ENCODE results near the gene RDH14.

RDH14 gene, protein sequence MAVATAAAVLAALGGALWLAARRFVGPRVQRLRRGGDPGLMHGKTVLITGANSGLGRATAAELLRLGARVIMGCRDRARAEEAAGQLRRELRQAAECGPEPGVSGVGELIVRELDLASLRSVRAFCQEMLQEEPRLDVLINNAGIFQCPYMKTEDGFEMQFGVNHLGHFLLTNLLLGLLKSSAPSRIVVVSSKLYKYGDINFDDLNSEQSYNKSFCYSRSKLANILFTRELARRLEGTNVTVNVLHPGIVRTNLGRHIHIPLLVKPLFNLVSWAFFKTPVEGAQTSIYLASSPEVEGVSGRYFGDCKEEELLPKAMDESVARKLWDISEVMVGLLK

DNA sequence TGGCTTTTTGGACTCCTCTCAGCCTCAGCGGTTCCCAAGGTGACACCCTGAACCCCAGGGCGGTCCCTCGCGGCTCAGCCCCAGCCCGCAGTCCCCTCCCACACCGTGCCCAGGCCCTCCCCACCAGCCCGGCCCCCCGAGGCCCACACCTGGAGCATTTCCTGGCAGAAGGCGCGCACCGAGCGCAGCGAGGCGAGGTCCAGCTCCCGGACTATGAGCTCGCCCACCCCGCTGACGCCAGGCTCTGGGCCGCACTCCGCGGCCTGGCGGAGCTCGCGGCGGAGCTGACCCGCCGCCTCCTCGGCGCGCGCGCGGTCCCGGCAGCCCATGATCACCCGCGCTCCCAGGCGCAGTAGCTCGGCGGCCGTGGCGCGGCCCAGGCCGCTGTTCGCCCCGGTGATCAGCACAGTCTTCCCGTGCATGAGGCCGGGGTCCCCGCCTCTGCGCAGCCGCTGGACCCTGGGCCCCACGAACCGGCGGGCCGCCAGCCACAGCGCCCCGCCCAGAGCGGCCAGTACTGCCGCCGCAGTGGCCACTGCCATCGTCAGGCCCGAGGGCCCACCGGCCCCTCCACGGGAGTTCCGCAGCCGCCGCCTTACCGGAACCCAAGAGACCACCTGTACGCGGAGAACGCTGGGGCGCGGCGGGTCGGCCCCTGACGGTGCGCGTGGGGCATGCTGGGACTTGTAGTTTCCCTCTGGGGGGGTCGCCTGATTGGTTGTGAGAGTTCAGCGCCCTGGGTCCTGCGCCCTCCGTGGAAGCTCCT, at the start of gene RDH14:
Gene RDH14 (minus strand): TSS at position 623 of the 766 bp plus-strand sequence. CDS start 81 bp downstream, at position 542.
- DNase-seq (ENCODE audit: low read depth), result peak; percentile 92

DNA sequence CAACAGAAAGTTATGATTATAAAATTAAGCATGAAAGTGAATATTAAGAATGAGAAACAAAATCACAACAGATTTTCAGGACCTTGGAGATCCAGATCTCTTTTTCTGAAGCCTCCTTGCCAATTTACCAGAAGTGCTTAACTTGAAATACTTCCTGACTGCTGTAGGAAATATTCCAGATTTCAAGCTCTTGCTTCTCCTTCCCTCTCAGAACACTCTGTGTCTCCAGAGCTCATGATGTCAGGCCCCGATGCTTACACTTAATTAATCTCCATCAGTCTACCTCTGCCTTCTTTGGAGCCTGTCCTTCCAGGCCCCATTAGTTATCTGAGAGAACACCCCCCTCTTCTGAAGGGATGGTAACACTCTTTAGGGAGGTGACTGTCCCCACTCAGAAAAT, 49.6 kb upstream of the RDH14 start:
- DNase-seq (ENCODE audit: low read depth), result no peak

DNA sequence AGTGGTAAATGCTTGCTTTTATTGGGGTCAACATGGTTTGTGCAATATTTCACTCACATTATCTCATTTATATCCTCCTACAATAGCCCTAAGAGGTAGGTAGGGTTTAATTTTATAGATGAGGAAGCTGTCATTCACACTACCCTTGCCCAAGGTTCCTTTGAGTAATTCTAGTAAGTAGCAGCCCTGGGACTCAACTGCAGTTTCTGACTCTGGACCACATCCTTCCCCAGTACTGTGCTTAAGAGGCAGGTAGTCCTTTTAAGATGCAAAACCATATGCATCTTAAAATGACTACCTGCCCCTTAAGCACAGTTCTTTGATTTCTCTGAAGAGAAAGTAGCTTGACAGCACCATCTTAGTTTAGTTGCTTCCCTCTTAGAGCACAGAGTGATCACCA, 44.7 kb upstream of the RDH14 start:
- DNase-seq (ENCODE audit: low read depth), result no peak

DNA sequence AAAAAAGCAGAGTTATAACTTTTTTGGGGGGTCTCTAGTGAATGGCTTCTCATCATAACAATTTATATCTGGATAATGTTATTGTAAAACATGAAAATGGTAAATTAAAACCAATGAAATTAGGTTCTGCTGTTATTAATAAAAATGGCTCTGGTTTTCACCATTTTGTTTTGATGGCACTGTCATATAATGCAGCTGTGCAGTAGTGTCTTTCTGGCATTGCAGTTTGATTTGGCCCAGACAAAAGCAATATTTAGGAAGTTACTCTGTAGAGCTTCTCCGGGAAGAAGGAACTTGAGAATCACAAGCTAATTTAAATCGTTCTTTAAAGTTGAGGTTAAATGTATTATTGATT, 44.1 kb upstream of the RDH14 start:
- DNase-seq (ENCODE audit: low read depth), result no peak

DNA sequence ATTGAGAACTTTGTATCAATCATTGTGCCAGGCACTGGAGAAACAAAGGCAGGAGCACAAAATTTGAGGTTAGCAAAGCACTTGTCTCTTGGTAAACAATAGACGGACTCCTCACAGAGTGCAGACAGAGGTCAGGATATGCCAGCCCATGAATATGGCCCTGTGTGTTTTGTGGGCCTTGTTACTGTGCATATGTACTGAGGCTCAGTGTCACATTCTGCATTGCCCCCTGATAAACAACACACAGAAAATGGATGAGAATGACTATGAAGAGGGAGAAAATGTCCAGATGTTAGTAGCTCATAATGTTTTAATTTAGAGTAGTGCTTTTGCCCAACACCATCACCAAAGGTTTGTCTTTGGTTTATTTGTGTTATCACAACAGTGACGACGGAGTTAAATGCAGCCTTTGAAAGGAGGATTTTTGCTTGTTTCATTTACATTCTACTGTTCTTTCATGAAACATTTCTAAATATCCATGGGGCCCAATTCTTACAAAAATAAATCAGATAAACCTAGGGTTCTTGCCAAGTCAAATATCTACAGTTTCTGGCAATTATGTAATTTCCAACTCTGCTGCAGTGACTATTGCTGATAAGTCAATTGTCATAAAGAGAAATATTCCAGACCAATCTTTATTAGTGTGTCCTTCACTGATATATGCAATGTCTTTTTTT, 43.5 kb upstream of the RDH14 start:
- peak; percentile 10 for DNase-seq (ENCODE audit: low read depth)

DNA sequence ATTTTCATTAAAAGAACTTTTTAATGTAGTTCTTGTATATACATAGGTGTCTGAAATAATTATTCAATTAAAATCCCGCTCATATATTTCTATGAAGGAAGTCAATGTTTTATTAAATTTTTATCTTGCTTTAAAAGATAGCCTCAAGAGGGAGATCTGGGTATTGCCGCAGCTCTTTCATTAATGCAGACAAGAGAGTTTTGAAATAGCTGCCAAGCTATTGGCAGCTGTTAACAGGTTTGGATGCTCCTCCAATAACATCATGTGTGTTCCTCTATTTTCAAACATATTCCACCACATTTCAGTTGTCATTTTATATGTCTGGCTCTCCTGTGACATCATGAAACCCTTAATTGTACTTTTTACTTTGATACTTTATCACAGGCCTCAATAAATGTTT, 41.8 kb upstream of the RDH14 start:
- no peak for DNase-seq (ENCODE audit: low read depth)

DNA sequence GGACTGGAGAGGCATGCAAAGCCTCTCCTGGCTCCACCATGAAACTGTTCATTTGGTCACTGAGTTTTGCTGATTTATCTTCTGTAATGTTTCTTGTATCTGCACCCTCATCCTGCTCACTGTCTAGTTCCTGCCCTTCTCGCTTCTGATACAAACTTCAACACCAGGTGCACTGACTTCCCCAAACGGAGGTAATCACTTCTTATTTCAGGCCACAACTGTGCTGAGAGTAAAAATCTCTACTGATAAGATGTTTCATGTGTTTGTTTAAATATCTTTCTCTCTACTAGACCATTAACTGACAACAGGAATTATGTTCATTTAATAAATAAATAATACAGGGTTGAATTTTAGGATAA, 39.8 kb upstream of the RDH14 start:
- DNase-seq (ENCODE audit: low read depth), result no peak

DNA sequence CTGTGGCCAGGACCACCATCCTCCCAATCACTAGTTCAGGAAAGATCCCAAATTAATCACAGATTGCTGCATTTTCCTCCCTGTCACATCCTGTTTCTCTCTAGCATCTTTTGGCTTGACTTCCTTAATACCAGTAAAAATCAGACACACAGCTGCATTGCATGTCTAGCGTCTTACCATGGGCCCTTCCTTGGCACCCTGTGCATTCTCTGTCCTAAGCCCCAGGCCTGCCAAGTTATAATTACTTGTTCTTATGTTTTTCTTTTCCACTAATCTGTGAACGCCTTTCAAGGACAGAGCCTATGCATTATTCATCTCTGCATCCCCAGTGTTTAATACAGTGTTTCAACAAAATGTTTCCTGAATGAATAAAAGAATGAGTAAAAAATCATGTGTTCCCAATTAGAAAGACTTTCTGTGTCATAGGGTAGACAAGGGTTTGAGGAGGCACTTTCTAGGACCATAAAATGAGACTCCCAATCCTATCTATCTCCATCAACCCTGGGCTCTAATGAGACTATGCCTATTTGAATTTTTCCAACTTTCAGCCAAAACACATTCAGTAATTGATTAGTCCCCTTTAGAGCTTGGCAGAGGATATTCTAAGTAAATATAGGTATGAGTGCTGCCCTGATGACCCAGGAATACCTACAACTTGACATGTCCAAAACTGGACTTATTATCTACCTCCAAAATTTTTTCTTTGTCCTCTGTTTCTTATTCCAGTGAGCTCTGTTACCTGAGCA, 39.2 kb upstream of the RDH14 start:
- peak; percentile 95 for DNase-seq (ENCODE audit: low read depth)

DNA sequence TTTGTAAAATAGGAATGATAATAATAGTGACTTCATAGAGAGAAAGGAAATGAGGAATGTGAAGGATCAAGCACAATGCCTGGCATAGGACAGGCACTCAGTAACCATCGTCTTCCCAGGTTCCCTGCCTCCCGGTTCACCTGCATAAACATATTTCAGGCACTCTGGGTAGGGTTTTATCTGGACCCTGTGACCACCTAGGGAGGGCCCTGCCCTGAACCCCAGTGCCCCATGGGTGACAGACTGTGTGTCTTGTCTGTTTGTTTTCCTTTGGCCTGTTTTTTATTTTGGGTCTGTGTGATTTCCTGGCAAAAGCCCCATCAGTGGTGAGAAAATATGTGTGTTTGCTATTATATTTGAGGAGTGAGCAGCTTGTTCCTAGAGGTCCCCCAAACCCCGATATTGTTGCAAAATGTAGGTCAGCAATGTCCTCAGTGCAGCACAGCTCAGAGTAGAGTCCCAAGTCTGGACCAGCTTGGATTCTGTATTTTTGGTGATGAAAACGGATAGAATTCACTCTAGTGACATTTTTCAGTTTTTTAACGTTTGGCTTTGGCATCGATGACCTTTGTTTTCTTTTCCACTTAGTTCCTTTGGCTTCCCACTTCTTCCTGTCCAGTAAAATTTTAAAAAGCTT, 38.5 kb upstream of the RDH14 start:
- DNase-seq (ENCODE audit: low read depth), result peak; percentile 5

DNA sequence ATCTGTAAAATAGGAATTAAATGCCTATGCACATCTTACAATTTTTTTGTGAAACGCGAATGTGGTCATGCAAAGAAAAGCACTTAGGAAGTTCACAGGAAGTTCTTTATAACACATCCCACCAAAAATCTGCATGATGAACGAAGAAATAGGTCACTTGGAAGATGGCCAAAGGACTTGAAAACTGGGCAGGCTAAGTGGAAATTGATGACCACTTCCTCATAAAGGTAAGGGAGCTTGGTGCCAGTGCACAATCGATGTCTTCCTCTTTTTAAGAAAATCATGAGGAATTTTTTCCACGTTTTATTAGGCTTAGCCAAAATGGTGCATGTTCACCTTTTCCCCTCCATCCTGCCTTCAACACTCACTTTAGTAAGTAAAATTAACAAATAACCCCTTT, 37.2 kb upstream of the RDH14 start:
- no peak for DNase-seq (ENCODE audit: low read depth)

DNA sequence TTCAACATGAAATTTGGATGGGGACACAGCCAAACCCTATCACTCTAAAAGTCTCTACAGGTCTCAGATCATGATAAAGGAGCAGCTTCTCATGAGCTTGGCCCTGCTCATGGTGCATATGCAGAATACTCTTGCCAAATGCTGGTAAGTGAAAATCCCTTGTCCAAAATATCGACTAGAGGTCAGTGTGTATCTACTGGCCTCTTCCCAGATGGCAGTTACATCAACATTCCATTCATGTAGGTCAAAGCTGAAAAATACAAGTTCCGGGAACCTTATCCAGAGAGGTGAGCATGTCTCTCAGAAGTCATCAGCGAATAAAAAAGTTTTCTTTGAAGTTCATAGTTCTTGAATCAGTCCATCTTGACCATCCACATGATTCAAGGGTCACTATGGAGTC, 36.5 kb upstream of the RDH14 start:
- DNase-seq (ENCODE audit: low read depth), result no peak

DNA sequence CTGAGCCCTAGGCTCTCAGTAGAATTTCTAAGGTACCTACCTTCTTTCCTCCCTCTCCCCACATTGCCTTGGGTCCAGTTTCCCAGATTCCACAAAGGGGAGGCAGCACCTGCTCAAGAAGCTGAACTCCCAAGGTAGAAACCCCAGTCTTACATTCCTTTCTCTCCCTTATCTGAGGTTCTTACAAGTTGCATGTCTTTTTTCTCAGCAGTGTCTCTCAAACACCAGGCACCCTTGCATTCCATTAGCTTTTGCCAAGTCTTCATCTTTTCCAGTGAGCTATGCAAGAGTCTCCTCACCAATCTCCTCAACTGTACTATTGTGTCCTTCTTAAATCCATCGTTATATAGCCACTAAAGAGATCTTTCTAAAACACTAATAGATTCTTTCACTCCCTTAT, 33.0 kb upstream of the RDH14 start:
- DNase-seq (ENCODE audit: low read depth), result no peak

DNA sequence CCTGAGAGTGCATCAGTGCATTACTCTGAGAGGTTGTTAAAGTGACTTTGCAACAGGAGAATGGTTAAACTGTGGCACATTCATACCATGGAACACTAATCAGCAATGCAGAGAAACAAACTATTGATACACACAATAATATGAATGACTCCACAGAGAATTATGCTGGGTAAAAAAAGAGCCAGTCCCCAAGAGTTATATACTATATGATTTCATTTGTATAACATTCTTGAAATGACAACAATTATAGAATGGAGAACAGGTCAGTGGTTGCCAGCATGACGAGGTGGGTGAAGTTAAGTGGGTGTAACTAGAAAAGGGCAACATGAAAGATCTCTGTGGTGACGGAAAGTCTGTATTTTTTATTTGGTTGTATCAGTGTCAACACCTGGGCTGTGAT, 31.9 kb upstream of the RDH14 start:
- DNase-seq (ENCODE audit: low read depth), result no peak

DNA sequence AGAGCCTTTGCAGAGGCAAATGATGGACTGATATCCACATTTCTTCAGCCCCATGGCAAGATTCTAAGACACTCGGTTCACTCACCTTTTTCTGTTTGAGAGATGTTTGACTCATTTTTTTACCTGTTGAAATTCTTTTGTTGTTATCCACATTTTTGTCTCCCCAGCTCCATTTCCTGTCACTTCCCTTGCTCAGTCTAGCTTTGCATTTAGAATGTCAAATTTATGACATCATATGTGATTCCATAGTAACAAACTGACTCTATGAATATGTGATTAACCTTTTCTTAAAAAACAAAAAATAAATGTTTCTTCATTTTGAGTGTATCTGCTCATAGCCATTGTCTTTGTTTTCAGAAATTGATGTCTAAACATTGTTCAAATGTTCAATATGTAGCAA, 28.9 kb upstream of the RDH14 start, which contains the start of gene NT5C1B:
Gene NT5C1B (minus strand): TSS at position 216 of the 400 bp plus-strand sequence. CDS start 101 bp downstream, at position 115.
- no peak for DNase-seq (ENCODE audit: low read depth)

DNA sequence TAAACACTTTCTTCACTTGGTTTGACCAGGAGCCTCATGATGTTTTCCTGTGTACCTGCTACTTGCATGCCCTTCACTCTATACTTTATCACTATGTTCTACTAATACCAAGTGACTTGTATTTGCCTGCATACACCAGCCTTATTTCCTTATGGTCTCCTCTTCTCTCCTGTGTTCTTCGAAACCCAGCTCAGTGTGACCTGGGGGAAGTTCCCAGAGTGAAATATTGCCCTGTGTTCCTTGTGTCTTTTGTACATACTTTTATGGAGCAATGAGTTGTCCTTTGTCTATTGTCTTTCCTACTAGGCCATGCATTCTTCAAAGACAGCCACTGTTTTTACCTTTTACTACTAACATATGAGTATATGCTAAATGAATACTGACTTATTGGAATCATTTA, 28.3 kb upstream of the RDH14 start:
- DNase-seq (ENCODE audit: low read depth), result no peak

DNA sequence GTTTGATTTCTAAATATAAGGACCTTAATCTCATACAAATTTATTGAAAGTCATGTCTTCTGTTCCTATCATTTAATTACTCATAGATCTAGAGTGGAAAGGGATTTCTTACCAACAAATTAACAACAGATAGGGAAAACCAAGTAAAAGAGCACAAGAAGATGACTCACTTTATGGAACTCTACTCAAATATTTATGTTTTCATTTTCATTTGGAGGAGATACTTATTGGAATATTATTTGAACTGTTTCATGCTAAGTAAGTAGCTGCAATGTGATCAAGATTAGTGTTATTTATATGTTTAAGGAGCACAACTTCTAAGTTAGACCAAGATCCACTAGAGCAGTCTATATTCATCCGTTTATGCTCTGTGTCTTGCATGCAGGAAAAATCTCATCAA, 27.6 kb upstream of the RDH14 start:
- DNase-seq (ENCODE audit: low read depth), result no peak

DNA sequence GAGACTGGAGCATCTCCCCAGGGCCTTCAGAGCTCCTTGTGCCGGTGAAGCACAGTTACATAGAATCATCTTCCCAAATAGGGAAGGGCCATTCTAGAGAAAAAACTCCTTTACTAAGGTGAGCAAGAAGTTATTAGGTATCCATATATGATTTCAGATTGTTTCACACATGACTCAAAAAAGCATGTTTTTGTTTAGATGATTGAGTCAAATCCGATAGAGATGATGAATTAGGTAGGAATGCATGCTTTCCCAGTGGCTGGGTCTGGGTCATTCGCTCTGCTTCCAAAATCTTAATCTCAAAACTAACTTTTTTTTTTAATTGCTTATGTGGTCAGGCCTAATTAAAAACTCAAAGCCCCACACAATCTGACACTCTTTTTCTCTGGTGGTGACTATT, 25.1 kb upstream of the RDH14 start:
- DNase-seq (ENCODE audit: low read depth), result no peak

DNA sequence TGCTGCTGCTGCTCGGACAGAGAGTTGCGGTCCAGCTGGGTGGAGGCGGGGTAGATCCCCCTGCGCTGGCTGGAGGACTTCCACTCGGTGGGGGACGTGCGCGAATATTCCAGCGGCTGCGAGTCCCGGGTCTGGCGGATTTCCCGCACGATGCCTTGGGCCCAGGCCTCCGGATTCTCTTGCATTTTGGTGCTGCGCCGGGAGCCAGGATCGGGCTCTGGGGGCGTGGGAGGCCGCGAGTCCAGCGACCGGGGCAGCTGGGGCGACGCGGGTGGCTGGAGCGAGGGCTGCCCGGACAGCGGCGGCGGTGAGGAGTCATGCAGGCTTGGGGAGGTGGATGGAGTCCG, 24.1 kb upstream of the RDH14 start:
- DNase-seq (ENCODE audit: low read depth), result no peak

DNA sequence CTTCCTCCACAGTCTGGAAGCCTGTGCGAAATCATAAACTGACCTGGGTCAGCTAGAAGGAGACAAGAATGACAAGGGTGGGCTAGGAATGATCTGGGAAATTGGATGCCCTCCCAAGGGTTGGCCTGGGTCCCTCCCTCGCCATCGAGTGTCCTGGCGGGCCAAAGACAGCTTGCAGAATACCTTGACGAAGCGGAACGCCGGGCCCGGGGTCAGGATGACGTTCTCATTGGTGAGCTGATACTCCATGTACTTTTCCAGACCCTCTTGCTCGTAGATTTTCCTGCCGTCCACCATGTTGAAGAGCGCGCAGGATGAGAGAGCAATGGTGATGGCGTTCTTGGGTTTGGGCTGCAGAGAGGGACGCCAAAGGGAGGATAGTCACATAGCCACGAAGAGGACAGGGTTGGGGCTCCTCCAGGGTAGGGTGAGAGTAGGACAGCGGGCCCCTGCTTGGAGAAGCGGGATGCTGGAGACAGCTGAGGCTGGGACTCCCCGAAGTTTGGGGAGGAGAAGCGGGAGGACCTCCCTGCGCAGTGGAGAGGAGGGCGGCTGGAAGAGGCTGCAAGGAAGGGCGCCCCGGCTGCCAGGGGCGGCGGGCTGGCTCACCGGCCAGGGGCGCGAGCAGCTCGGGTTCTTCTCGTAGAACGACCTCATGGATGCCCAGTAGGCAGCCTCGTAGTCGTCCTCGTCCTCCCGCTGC, 23.6 kb upstream of the RDH14 start:
- no peak for DNase-seq (ENCODE audit: low read depth)

DNA sequence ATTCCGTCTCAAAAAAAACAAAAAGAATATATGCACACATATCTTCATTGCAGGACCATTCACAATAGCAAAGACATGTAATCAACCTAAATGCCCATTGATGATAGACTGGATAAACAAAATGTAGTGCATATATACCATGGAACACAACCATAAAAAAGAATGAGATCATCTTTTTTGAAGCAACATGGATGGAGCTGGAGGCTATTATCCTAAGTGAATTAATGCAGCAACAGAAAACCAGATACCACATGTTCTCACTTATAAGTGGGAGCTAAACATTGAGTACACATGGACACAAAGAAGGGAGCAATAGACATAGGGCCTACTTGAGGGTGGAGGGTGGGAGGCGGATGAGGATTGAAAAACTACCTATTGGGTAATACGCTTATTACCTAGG, 20.2 kb upstream of the RDH14 start:
- no peak for DNase-seq (ENCODE audit: low read depth)

DNA sequence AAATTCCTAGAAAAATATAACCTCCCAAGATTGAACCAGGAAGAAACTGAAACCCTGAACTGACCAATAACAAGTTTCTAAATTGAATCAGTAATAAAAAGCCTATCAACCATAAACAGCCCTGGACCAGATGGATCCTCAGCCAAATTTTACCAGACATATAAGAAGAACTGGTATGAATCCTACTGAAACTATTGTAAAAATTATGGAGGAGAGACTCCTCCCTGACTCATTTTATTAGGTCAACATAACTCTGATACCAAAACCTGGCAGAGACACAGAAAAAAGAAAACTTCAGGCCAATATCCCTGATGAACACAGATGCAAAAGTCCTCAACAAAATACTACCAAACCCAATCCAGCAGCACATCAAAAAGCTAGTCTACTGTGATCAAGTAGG, 17.6 kb upstream of the RDH14 start:
- DNase-seq (ENCODE audit: low read depth), result no peak

Measured in fibroblast of gingiva (primary cell).